K562 (cell line): ENCODE measurements around the gene GPR4. TPM values are rescaled to one million over a fixed set of nuclear protein-coding genes. Genes with fewer than 3 reads are reported as not detected.
A peak's percentile ranks its signal among the peaks of the same experiment; 100 is the strongest.

Experiments used
- ATAC-seq: fragments of 200-7000 bp; cut with Tn5 transposase; 3 replicates; pipeline ENCODE4 v1.9.1; 2020; ENCODE audit warnings: moderate library complexity
- BruUV-seq: library from RNA; stranded (reverse); fragments of 400-500 nt; replicated peaks from 2 replicates; lab custom pipeline; 2021; lab: Mats Ljungman, UMichigan
- CTCF ChIA-PET: fragments of 300-600 bp; formaldehyde crosslinking; extraction: SDS; loops from one replicate; lab custom pipeline; 2021; ENCODE audit warnings: low intra/inter-chr PET ratio; lab: Yijun Ruan, JAX
- POLR2A ChIA-PET: fragments of 300-600, 350-650 bp; sonication (Branson Sonifier 250); formaldehyde crosslinking; extraction: SDS; loops from one replicate; lab custom pipeline; 2021; ENCODE audit warnings: antibody characterized with exemption, inconsistent platforms; lab: Yijun Ruan, JAX
- DNase-seq, 4 experiments: peaks; one replicate each; pipeline versions ENCODE4 v3.0.0 to v3.0.0-alpha.2; 2011 to 2018; ENCODE audit warnings: low spot score in 3 of 4, mixed read lengths in 3 of 4; ENCODE audit errors: extremely low read depth in 1 of 4
- FAIRE-seq: peaks from 2 replicates; lab custom pipeline; 2011; peaks lifted over from hg19 to GRCh38; lab: Jason Lieb, UNC
- H2AFZ ChIP-seq: 2 replicates; pipeline ENCODE4 v1.6.0; 2011; ENCODE audit warnings: low read depth, low read length, control low read depth, inconsistent platforms
- H3K27ac ChIP-seq: fragments of 200-600 bp; 3 replicates; pipeline ENCODE4 v1.8.0; 2011; ENCODE audit warnings: low read depth, mild to moderate bottlenecking, control low read depth, inconsistent platforms, low read length, moderate library complexity, mixed read lengths; ENCODE audit errors: extremely low read depth
- H3K27me3 ChIP-seq, 2 experiments: fragments of 300-600 bp in 1 of 2; 2 replicates in 1 of 2; 3 replicates in 1 of 2; pipeline versions ENCODE4 v1.6.0 to v1.8.0; 2011; ENCODE audit warnings: inconsistent platforms in 2 of 2, low read length in 2 of 2, mild to moderate bottlenecking in 1 of 2, mixed read lengths in 1 of 2, moderate library complexity in 1 of 2; ENCODE audit not compliant: control insufficient read depth in 2 of 2, insufficient read depth in 2 of 2
- H3K36me3 ChIP-seq: fragments of 300-600 bp; 3 replicates; pipeline ENCODE4 v1.8.0; 2011; ENCODE audit warnings: mild to moderate bottlenecking, low read length, inconsistent platforms; ENCODE audit not compliant: control insufficient read depth, insufficient read depth
- H3K4me1 ChIP-seq, 2 experiments: fragments of 200-600 bp in 1 of 2; replicated peaks in 1 of 2; 2 replicates in 1 of 2; 3 replicates in 1 of 2; pipeline versions ENCODE4 v1.5.1 to v1.8.0; 2011; ENCODE audit warnings: inconsistent platforms in 2 of 2, low read length in 2 of 2, mild to moderate bottlenecking in 1 of 2, mixed read lengths in 1 of 2, moderate library complexity in 1 of 2; ENCODE audit not compliant: control insufficient read depth in 2 of 2, insufficient read depth in 2 of 2
- H3K4me2 ChIP-seq: 2 replicates; pipeline ENCODE4 v1.6.1; 2011; ENCODE audit warnings: low read length, control low read depth, inconsistent platforms, mixed read lengths; ENCODE audit not compliant: insufficient read depth
- H3K4me3 ChIP-seq: fragments of 200-600 bp; sonication (generic), shearing (Covaris generic); 2 replicates; pipeline ENCODE4 v1.5.1; 2016; ENCODE audit warnings: control low read depth, inconsistent platforms
- H3K79me2 ChIP-seq: fragments of 200-600 bp; 3 replicates; pipeline ENCODE4 v1.8.0; 2011; ENCODE audit warnings: low read length, inconsistent platforms; ENCODE audit not compliant: control insufficient read depth, insufficient read depth
- H3K9ac ChIP-seq, 2 experiments: 2 replicates each; pipeline versions ENCODE4 v1.6.0 to v1.6.1; 2011; ENCODE audit warnings: low read depth in 2 of 2, low read length in 2 of 2, control low read depth in 1 of 2, inconsistent platforms in 1 of 2, mild to moderate bottlenecking in 1 of 2, mixed read lengths in 1 of 2; ENCODE audit not compliant: insufficient read depth in 1 of 2
- H3K9me1 ChIP-seq: one replicate; pipeline ENCODE4 v1.6.0; 2011; ENCODE audit warnings: inconsistent platforms, mild to moderate bottlenecking, low read length, moderate library complexity; ENCODE audit not compliant: control insufficient read depth, insufficient read depth
- H3K9me3 ChIP-seq: replicated peaks from 2 replicates; pipeline ENCODE4 v1.5.1; 2011; ENCODE audit warnings: low read depth, low read length, inconsistent platforms; ENCODE audit not compliant: control insufficient read depth, insufficient read depth
- H4K20me1 ChIP-seq: replicated peaks from 2 replicates; pipeline ENCODE4 v1.6.1; 2011; ENCODE audit warnings: low read length, inconsistent platforms, mixed read lengths; ENCODE audit not compliant: control insufficient read depth, insufficient read depth
- DDX20 ChIP-seq: fragments of 450-650 bp; IDR thresholded peaks from 2 replicates; pipeline ENCODE4 v1.6.1; 2016; ENCODE audit warnings: missing genetic modification characterization, low read depth, mild to moderate bottlenecking, missing compliant biosample characterization, moderate library complexity
- MAFK ChIP-seq: IDR thresholded peaks from 2 replicates; pipeline ENCODE4 v1.6.1; 2011; ENCODE audit warnings: low read length, improper control_type of control experiment
- MEIS2 ChIP-seq: fragments of 450-650 bp; IDR thresholded peaks from 2 replicates; pipeline ENCODE4 v1.6.1; 2014; ENCODE audit warnings: mild to moderate bottlenecking; ENCODE audit not compliant: partially characterized antibody
- NFIC ChIP-seq: fragments of 450-650 bp; IDR thresholded peaks from 2 replicates; pipeline ENCODE4 v1.6.1; 2017; ENCODE audit warnings: mild to moderate bottlenecking, inconsistent platforms
- PHTF2 ChIP-seq: fragments of 250-450 bp; sonication (Bioruptor Pico); IDR thresholded peaks from 2 replicates; pipeline ENCODE4 v1.5.0; 2021; ENCODE audit warnings: mild to moderate bottlenecking
- U2AF2 ChIP-seq: fragments of 200-400 bp; formaldehyde crosslinking; optimal IDR thresholded peaks from 2 replicates; pipeline ENCODE3; 2017; ENCODE audit warnings: low read depth, mild to moderate bottlenecking, low read length
- ZNF143 ChIP-seq: sonication (generic); formaldehyde crosslinking; IDR thresholded peaks from 2 replicates; pipeline ENCODE4 v1.9.0; 2022; ENCODE audit warnings: mild to moderate bottlenecking, missing genetic modification reagents
- ZNF224 ChIP-seq: sonication (generic); formaldehyde crosslinking; IDR thresholded peaks from 2 replicates; pipeline ENCODE4 v1.8.0; 2022; ENCODE audit warnings: mild to moderate bottlenecking, missing genetic modification reagents
- ZNF583 ChIP-seq: fragments of 250-450 bp; sonication (Bioruptor Pico); IDR thresholded peaks from 2 replicates; pipeline ENCODE4 v1.4.0; 2020
- ZNF696 ChIP-seq: fragments of 250-450 bp; sonication (Bioruptor Pico); conservative IDR thresholded peaks from 2 replicates; pipeline ENCODE4 v1.4.0; 2020; ENCODE audit warnings: mild to moderate bottlenecking, moderate library complexity
- ZNF717 ChIP-seq: fragments of 250-450 bp; sonication (Bioruptor Pico); IDR thresholded peaks from 2 replicates; pipeline ENCODE4 v1.5.0; 2021
- WGBS: fragments of 100-300 bp; shearing (Covaris generic); methylation state at CpG from one replicate; pipeline ENCODE4 v1.1.6; 2016; ENCODE audit warnings: low coverage, mixed read lengths; ENCODE audit not compliant: insufficient coverage; ENCODE audit errors: missing lambda C conversion rate; 5-methylcytosine and 5-hydroxymethylcytosine counted together
- in situ Hi-C: fragments of 300-500 bp; cut with MboI; formaldehyde crosslinking; loops from 4 replicates; pipeline ENCODE4 v1.15.0; 2018; ENCODE audit warnings: inconsistent platforms, mixed read lengths
- intact Hi-C: fragments of 100-400 bp; cut with micrococcal nuclease; formaldehyde crosslinking; loops from 2 replicates; pipeline ENCODE4 v1.14.2; 2022
- polyA plus RNA-seq, 8 experiments: library from polyadenylated mRNA; depleted of rRNA in 4 of 8; stranded (reverse) in 5 of 8; unstranded in 3 of 8; fragments of >200 nt; fragmentation: Nextera tagmentation in 2 of 8; fragmentation: Illumina TruSeq in 1 of 8; extraction: Ambion mirVana in 2 of 8; extraction: Trizol in 1 of 8; gene quantifications; 2 replicates each; pipeline versions ENCODE4 v1.2.1 to v1.2.3, GENCODE V29; 2011 to 2014; ENCODE audit warnings: inconsistent platforms in 1 of 8, missing spikeins in 1 of 8
- total RNA-seq, 7 experiments: library from RNA; depleted of rRNA in 6 of 7; stranded (reverse); fragments of >200 nt in 6 of 7; fragmentation: Illumina TruSeq in 2 of 7; extraction: Trizol in 2 of 7; gene quantifications; 2 replicates each; pipeline versions ENCODE4 v1.2.1 to v1.2.3, GENCODE V29; 2011 to 2021; ENCODE audit warnings: low replicate concordance in 1 of 7
- TF ChIP-seq, protein P1 (sequence below): fragments of 450-650 bp; IDR thresholded peaks from 2 replicates; pipeline ENCODE4 v1.6.1; 2016; ENCODE audit warnings: mild to moderate bottlenecking
- TF ChIP-seq, protein P2 (sequence below): sonication (generic); formaldehyde crosslinking; IDR thresholded peaks from 2 replicates; pipeline ENCODE4 v1.4.0; 2020; ENCODE audit warnings: mild to moderate bottlenecking, missing genetic modification reagents
- TF ChIP-seq, protein P3 (sequence below), 2 experiments: IDR thresholded peaks in 1 of 2; conservative IDR thresholded peaks in 1 of 2; 2 replicates each; pipeline ENCODE4 v1.6.1; 2016; ENCODE audit warnings: low read depth in 2 of 2, mild to moderate bottlenecking in 1 of 2, missing compliant biosample characterization in 1 of 2, missing genetic modification characterization in 1 of 2, moderate library complexity in 1 of 2

The GPR4 gene
- total and polyA plus RNA-seq, 9 of the 15 experiments (the other 6 are each of a cell fraction or from before 2014, with no cell fraction given) = 0.03 to 0.09 (median 0.04) TPM; not detected in 5

DNA sequence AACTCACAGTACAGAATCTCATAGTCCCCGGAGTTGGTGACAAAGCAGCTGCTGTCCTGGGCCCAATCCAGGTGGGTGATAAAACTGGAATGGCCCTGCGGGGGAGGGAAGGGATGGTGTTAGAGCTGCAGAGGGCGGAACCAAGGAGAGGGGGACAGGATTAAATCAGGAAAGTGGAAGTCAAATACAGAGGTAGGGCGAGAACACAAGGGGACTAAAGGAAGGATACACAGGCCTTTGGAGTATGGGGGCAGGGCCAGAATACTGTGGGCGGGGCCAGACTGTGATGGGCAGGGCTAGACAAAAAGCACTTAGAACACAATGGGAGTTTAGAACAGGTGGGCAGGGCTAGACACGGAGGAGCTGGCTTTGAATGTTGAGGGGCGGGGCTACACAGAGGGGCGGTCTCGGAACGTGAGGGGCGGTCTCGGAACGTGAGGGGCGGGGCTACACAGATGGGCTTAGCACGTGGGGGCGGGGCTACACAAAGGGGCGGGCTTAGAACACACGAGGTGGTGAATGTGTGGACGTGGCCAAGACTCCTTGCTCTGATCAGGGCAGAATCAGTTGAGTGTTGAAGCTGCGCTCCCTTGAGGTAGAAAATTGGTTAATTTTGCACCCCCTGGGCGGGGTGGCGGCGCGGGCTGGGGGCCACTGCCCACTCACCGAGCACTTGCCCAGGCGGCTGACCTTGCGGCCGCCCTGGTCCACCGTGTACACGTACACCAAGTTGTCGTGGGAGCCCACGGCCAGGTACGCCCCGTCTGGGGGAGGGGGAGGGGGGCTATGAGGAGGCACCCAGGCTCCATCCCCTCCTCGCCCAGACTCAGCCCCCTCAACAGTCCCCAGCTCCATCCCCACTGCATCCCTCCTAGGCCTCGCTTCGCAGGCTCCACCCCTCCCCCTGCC lies 14.0 kb upstream of the GPR4 start:
- peak overlapping the region; percentile 71 for H3K4me2 ChIP-seq
- peaks cover 7% of the 10 kb centered on the region; the same call in 2 of the 3 replicates for H3K79me2 ChIP-seq
- no peaks in the 10 kb centered on the region for H4K20me1 ChIP-seq
- ATAC-seq (peak; percentile 99), FAIRE-seq (peak; percentile 97), DNase-seq (peak; percentile 97 to 98 (median 98))
- H2AFZ ChIP-seq = peak overlapping the region; percentile 75
- intact Hi-C loops = no loop called here
- H3K27ac ChIP-seq = peak overlapping the region; percentile 81
- ChIA-PET POLR2A (interaction anchor here (0.6 to 3.6 kb wide), 16 partner anchors 9 to 187 kb away, joined by 3 to 35 read pairs (median 4); no protein-coding TSS in a partner anchor), CTCF (interaction anchor here (1.3 kb wide), 1 partner anchor 9 kb away, joined by 6 read pairs; no protein-coding TSS in a partner anchor)
- no peaks in the 10 kb centered on the region for H3K27me3 ChIP-seq
- peaks cover 75% of the 10 kb centered on the region; the same call in 2 of the 3 replicates for H3K36me3 ChIP-seq
- in situ Hi-C loops = no loop called here
- BruUV-seq = TSS peak; percentile 84
- peaks cover 11 to 19% of the 10 kb centered on the region in 2 experiments for H3K4me1 ChIP-seq
- H3K9me3 ChIP-seq = no peaks in the 10 kb centered on the region
- no peaks in the 10 kb centered on the region for H3K9me1 ChIP-seq
- H3K9ac ChIP-seq = peak overlapping the region; percentile 74 to 94
- WGBS = 9% methylated on average over 18 of the region's 37 CpGs
- peak overlapping the region; percentile 33 for H3K4me3 ChIP-seq
- TF ChIP-seq ZNF696 (CRISPR knock-in tag) (no peak), MAFK (no peak), U2AF2 (no peak), DDX20 (no peak), ZNF224 (CRISPR knock-in tag) (no peak), MEIS2 (peak; percentile 34), ZNF717 (CRISPR knock-in tag) (no peak), ZNF583 (CRISPR knock-in tag) (no peak), NFIC (peak; percentile 35; the same call in 1 of the 2 replicates), ZNF143 (CRISPR knock-in tag) (no peak), PHTF2 (CRISPR knock-in tag) (no peak)
- TF ChIP-seq, protein P1, sequence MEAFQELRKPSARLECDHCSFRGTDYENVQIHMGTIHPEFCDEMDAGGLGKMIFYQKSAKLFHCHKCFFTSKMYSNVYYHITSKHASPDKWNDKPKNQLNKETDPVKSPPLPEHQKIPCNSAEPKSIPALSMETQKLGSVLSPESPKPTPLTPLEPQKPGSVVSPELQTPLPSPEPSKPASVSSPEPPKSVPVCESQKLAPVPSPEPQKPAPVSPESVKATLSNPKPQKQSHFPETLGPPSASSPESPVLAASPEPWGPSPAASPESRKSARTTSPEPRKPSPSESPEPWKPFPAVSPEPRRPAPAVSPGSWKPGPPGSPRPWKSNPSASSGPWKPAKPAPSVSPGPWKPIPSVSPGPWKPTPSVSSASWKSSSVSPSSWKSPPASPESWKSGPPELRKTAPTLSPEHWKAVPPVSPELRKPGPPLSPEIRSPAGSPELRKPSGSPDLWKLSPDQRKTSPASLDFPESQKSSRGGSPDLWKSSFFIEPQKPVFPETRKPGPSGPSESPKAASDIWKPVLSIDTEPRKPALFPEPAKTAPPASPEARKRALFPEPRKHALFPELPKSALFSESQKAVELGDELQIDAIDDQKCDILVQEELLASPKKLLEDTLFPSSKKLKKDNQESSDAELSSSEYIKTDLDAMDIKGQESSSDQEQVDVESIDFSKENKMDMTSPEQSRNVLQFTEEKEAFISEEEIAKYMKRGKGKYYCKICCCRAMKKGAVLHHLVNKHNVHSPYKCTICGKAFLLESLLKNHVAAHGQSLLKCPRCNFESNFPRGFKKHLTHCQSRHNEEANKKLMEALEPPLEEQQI = no peak
- TF ChIP-seq, protein P2, sequence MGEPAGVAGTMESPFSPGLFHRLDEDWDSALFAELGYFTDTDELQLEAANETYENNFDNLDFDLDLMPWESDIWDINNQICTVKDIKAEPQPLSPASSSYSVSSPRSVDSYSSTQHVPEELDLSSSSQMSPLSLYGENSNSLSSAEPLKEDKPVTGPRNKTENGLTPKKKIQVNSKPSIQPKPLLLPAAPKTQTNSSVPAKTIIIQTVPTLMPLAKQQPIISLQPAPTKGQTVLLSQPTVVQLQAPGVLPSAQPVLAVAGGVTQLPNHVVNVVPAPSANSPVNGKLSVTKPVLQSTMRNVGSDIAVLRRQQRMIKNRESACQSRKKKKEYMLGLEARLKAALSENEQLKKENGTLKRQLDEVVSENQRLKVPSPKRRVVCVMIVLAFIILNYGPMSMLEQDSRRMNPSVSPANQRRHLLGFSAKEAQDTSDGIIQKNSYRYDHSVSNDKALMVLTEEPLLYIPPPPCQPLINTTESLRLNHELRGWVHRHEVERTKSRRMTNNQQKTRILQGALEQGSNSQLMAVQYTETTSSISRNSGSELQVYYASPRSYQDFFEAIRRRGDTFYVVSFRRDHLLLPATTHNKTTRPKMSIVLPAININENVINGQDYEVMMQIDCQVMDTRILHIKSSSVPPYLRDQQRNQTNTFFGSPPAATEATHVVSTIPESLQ (CRISPR knock-in tag) = no peak
- TF ChIP-seq, protein P3, sequence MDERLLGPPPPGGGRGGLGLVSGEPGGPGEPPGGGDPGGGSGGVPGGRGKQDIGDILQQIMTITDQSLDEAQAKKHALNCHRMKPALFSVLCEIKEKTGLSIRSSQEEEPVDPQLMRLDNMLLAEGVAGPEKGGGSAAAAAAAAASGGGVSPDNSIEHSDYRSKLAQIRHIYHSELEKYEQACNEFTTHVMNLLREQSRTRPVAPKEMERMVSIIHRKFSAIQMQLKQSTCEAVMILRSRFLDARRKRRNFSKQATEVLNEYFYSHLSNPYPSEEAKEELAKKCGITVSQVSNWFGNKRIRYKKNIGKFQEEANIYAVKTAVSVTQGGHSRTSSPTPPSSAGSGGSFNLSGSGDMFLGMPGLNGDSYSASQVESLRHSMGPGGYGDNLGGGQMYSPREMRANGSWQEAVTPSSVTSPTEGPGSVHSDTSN (CRISPR knock-in tag; IDR thresholded peaks at IDR 0.05; ENCODE audit: low read depth) = no peak
- TF ChIP-seq, protein P3 (tag; conservative IDR thresholded peaks at IDR 0.05; ENCODE audit: low read depth) = peak; percentile 66; the same call in 1 of the 2 replicates
